Memory B cell (primary cell): Measurements from ENCODE around the gene PEAR1.
A peak's percentile ranks its signal among the peaks of the same experiment; 100 is the strongest.

ENCODE experiments used
- ATAC-seq: fragments of 150-1000 bp; cut with Tn5 transposase; 2 replicates; pipeline ENCODE4 v1.10.0; 2021; ENCODE audit warnings: low read depth, mild to moderate bottlenecking, moderate library complexity
- DNase-seq, 2 donors: peaks; one replicate each; pipeline ENCODE4 v3.0.0; 2022; ENCODE audit warnings: low spot score in 2 of 2
- H3K27ac Mint-ChIP-seq: one replicate; pipeline ENCODE4 v1.8.0; 2022; ENCODE audit warnings: mild to moderate bottlenecking, moderate library complexity, mixed read lengths
- H3K27me3 Mint-ChIP-seq: one replicate; pipeline ENCODE4 v1.8.0; 2022; ENCODE audit warnings: mixed read lengths
- H3K36me3 Mint-ChIP-seq: one replicate; pipeline ENCODE4 v1.8.0; 2022; ENCODE audit warnings: mild to moderate bottlenecking, mixed read lengths
- H3K4me1 Mint-ChIP-seq: one replicate; pipeline ENCODE4 v1.8.0; 2022; ENCODE audit warnings: mixed read lengths
- H3K4me3 Mint-ChIP-seq: one replicate; pipeline ENCODE4 v1.8.0; 2022; ENCODE audit warnings: mild to moderate bottlenecking, moderate library complexity, mixed read lengths
- H3K9me3 Mint-ChIP-seq: one replicate; pipeline ENCODE4 v1.8.0; 2022; ENCODE audit warnings: mixed read lengths

PEAR1 gene

DNA sequence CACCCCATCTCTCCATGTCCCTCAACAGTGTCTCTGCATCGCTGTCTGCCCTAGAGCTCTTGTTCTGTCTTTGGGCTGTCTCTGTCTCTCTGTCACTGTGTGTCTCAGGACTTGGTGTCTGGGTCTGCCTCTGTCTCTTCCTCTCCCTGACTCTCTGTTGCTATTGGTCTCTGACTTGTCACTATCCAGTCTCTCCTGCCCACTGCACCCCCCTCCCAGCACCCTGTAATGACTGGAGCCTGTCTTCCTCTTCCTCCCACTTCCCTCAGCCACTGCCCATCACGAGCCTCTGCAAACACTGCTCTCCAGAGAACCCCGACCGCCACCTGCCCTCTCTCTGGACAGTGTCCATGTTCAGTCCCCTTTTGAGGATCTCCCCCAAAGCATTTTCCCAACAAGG lies 12.1 kb downstream of the PEAR1 start:
- peaks cover 24% of the 10 kb centered on the region for H3K27me3 Mint-ChIP-seq
- DNase-seq (no peak), ATAC-seq (no peak)
- H3K4me3 Mint-ChIP-seq: no peak overlapping the region
- H3K27ac Mint-ChIP-seq: no peak overlapping the region
- H3K4me1 Mint-ChIP-seq: peaks cover 8% of the 10 kb centered on the region
- no peaks in the 10 kb centered on the region for H3K9me3 Mint-ChIP-seq
- no peaks in the 10 kb centered on the region for H3K36me3 Mint-ChIP-seq

DNA sequence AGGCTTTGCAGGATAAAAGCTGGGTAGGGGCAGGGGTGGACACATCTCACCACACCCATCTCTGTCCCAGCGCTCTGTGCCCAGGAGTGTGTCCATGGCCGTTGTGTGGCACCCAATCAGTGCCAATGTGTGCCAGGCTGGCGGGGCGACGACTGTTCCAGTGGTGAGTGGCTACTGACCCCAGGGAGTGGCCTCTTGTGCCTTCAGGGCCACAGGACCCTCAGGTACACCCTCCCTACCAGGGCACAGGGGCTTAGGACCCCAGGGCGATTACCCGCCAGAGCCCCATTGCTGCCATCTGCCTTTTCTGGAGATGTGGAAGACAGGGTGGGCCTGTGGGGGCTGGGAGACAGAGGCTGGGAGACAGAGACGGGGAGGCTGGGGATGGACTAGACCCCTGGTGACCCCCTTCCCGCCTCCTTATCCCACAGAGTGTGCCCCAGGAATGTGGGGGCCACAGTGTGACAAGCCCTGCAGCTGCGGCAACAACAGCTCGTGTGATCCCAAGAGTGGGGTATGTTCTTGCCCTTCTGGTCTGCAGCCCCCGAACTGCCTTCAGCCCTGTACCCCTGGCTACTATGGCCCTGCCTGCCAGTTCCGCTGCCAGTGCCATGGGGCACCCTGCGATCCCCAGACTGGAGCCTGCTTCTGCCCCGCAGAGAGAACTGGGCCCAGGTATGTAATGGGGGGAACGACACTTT lies 12.8 kb downstream of the PEAR1 start:
- no peak overlapping the region for H3K4me3 Mint-ChIP-seq
- H3K27me3 Mint-ChIP-seq: peaks cover 23% of the 10 kb centered on the region
- H3K36me3 Mint-ChIP-seq: no peaks in the 10 kb centered on the region
- ATAC-seq (no peak), DNase-seq (no peak)
- peaks cover 8% of the 10 kb centered on the region for H3K4me1 Mint-ChIP-seq
- no peaks in the 10 kb centered on the region for H3K9me3 Mint-ChIP-seq
- H3K27ac Mint-ChIP-seq: no peak overlapping the region

DNA sequence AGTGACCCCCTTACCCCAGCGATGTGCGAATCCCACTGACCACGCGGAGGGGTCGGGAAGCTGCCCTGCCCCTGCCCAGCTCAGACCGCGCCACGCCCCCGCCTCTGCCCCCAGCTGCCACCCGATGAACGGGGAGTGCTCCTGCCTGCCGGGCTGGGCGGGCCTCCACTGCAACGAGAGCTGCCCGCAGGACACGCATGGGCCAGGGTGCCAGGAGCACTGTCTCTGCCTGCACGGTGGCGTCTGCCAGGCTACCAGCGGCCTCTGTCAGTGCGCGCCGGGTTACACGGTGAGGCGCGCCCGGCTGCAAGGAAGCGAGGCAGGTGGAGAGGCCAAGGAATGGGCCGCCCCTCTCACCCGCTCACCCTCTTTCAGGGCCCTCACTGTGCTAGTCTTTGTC lies 15.0 kb downstream of the PEAR1 start:
- Mint-ChIP-seq H3K4me3 (no peak overlapping the region), H3K4me1 (peaks cover 8% of the 10 kb centered on the region), H3K36me3 (no peaks in the 10 kb centered on the region), H3K27ac (no peak overlapping the region), H3K9me3 (no peaks in the 10 kb centered on the region), H3K27me3 (peaks cover 18% of the 10 kb centered on the region)
- no peak for DNase-seq
- no peak for ATAC-seq

DNA sequence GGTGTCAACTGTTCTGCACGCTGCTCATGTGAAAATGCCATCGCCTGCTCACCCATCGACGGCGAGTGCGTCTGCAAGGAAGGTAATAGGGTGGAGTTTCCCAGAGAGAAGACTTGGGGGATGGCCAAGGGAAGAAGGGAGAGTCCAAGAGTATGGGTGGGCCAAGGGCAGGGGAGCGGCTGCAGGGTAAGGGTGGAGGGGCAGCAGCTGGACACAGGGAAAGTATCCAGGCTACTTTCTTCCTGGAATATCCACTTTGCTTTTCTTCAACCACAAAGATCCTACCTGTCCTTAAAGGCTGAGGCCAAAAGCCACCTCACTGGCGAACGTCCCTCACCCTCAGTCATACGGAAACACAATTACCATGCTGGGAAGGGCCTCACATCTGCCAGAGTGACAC lies 15.4 kb downstream of the PEAR1 start:
- Mint-ChIP-seq H3K27ac (no peak overlapping the region), H3K4me1 (peaks cover 8% of the 10 kb centered on the region), H3K9me3 (no peaks in the 10 kb centered on the region), H3K27me3 (peaks cover 19% of the 10 kb centered on the region), H3K4me3 (no peak overlapping the region), H3K36me3 (no peaks in the 10 kb centered on the region)
- ATAC-seq: no peak
- no peak for DNase-seq

DNA sequence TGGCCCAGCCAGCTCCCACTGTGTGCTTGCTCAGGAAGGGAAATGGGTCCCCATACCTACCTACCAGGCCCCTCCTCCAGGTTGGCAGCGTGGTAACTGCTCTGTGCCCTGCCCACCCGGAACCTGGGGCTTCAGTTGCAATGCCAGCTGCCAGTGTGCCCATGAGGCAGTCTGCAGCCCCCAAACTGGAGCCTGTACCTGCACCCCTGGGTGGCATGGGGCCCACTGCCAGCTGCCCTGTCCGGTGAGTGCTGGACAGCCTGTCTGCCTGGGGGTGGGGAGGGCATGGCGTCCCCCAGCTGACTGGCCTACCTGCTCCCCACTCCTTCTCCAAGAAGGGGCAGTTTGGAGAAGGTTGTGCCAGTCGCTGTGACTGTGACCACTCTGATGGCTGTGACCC lies 16.2 kb downstream of the PEAR1 start:
- H3K27me3 Mint-ChIP-seq: peaks cover 23% of the 10 kb centered on the region
- peaks cover 8% of the 10 kb centered on the region for H3K4me1 Mint-ChIP-seq
- no peak overlapping the region for H3K27ac Mint-ChIP-seq
- ATAC-seq: no peak
- no peaks in the 10 kb centered on the region for H3K36me3 Mint-ChIP-seq
- no peak overlapping the region for H3K4me3 Mint-ChIP-seq
- no peak for DNase-seq
- no peaks in the 10 kb centered on the region for H3K9me3 Mint-ChIP-seq

DNA sequence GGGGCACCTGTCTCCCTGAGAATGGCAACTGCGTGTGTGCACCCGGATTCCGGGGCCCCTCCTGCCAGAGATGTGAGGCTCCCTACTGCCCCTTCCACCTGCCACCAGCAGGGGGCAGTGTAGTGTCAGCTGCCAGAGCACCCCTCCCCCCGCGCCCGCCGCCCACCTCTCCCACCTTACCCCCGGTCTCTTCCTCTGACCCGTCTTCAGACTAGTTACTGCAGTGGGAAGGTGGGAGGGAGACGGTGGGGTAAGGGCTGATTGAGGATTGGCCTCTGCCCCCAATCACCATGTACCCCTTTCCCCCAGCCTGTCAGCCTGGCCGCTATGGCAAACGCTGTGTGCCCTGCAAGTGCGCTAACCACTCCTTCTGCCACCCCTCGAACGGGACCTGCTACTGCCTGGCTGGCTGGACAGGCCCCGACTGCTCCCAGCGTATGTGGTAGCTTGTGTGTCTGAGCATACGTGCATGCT lies 16.8 kb downstream of the PEAR1 start:
- DNase-seq: peak; percentile 30 to 59
- Mint-ChIP-seq H3K4me3 (no peak overlapping the region), H3K36me3 (no peaks in the 10 kb centered on the region), H3K27me3 (peaks cover 28% of the 10 kb centered on the region), H3K9me3 (no peaks in the 10 kb centered on the region), H3K27ac (no peak overlapping the region), H3K4me1 (peaks cover 8% of the 10 kb centered on the region)
- peak; percentile 47 for ATAC-seq

DNA sequence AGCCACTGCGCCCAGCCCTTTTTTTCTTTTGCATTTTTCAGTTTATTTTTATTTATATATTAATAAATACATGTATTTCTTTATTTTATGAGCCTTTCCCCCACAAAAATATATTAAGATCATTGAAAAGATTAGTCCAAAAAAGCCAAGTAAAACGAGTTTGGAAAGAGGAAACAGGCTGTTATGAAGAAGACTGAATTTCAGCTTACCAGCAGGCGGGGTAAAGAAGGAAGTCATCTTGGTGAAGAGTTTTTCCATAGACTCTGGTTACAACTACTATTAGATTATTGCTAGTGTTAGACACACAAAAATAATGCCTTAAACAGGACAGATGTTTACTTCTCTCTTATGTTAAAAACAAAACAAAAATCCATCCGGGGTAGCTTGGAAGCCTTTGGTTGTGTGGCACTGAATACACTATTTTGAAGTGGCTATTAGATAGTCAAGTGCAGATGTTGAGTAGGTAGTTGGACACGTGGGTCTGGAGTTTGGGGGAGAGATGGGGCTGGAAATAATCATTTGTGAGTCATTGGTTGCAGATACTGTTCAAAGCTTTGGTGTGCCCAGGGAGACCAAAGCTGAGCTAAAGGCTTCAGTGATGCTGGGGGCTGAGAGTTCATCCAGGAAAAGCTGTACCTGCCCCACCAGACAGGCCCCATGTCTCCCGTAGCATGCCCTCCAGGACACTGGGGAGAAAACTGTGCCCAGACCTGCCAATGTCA lies 18.2 kb downstream of the PEAR1 start:
- Mint-ChIP-seq H3K27ac (no peak overlapping the region), H3K27me3 (peaks cover 29% of the 10 kb centered on the region), H3K36me3 (no peaks in the 10 kb centered on the region), H3K4me3 (no peak overlapping the region), H3K4me1 (peaks cover 7% of the 10 kb centered on the region), H3K9me3 (no peaks in the 10 kb centered on the region)
- no peak for ATAC-seq
- no peak for DNase-seq

DNA sequence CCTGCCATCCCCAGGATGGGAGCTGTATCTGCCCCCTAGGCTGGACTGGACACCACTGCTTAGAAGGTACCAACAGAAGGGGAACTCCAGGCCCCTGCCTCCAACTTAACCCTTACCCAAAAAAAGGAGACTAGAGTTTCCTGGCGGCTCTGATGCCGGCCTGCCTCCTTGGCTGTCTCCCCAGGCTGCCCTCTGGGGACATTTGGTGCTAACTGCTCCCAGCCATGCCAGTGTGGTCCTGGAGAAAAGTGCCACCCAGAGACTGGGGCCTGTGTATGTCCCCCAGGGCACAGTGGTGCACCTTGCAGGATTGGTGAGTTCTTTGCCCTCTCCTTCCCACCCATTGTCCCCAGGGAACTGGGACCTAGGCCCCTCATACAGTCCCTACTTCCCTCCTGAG lies 18.8 kb downstream of the PEAR1 start:
- ATAC-seq (no peak), DNase-seq (no peak)
- H3K27ac Mint-ChIP-seq: no peak overlapping the region
- H3K4me3 Mint-ChIP-seq: no peak overlapping the region
- H3K9me3 Mint-ChIP-seq: no peaks in the 10 kb centered on the region
- no peaks in the 10 kb centered on the region for H3K36me3 Mint-ChIP-seq
- H3K4me1 Mint-ChIP-seq: peaks cover 3% of the 10 kb centered on the region
- H3K27me3 Mint-ChIP-seq: peaks cover 25% of the 10 kb centered on the region

DNA sequence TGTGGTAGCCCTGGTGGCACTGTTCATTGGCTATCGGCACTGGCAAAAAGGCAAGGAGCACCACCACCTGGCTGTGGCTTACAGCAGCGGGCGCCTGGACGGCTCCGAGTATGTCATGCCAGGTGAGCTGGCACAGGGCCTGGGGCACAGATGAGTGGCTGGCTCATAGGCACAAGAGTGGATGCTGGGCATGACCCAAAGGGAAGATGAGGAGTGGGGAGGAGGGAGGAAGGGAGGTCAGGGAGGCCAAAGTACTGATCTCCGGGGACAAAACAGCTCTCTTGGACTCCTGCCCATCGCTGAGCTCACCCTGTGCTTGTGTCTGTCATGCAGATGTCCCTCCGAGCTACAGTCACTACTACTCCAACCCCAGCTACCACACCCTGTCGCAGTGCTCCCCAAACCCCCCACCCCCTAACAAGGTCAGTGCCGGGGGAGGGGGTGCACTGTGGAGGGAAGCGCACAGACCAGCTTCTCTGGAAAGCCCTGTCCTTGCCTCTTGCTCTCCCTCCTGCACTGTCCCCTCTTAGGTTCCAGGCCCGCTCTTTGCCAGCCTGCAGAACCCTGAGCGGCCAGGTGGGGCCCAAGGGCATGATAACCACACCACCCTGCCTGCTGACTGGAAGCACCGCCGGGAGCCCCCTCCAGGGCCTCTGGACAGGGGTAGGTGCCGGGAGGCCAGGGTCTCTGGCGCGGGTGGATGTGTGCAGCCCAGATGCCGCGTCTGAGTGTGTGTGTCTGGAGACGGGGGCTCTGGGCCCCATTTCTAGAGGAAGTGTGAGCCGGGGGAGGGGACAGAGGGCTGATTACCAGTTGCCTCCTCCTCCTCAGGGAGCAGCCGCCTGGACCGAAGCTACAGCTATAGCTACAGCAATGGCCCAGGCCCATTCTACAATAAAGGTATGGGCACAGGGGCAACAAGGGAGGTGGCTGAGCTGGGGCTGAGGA lies 19.6 kb downstream of the PEAR1 start:
- Mint-ChIP-seq H3K36me3 (no peaks in the 10 kb centered on the region), H3K27ac (no peak overlapping the region), H3K27me3 (peaks cover 24% of the 10 kb centered on the region), H3K9me3 (no peaks in the 10 kb centered on the region), H3K4me1 (peaks cover 3% of the 10 kb centered on the region), H3K4me3 (no peak overlapping the region)
- no peak for DNase-seq
- no peak for ATAC-seq

DNA sequence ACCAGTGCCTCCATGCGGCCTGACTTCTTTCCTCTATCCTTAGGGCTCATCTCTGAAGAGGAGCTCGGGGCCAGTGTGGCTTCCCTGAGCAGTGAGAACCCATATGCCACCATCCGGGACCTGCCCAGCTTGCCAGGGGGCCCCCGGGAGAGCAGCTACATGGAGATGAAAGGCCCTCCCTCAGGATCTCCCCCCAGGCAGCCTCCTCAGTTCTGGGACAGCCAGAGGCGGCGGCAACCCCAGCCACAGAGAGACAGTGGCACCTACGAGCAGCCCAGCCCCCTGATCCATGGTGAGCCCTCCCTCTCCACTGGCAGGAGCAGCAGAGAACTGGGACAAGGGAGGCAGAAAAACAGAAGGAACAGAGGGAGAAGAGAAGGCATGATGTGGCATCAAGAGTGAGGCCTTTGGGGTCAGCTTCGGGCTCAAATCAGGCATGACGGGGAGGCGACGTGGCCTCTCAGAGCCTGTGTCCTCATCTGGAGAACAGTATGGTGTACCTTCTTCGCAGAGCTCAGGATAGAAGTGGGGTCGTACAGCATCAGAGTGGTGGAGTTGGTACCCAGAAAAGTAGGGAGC lies 20.4 kb downstream of the PEAR1 start:
- H3K36me3 Mint-ChIP-seq: no peaks in the 10 kb centered on the region
- DNase-seq (no peak), ATAC-seq (no peak)
- H3K4me3 Mint-ChIP-seq: no peak overlapping the region
- no peaks in the 10 kb centered on the region for H3K9me3 Mint-ChIP-seq
- peaks cover 3% of the 10 kb centered on the region for H3K4me1 Mint-ChIP-seq
- H3K27ac Mint-ChIP-seq: no peak overlapping the region
- peaks cover 26% of the 10 kb centered on the region for H3K27me3 Mint-ChIP-seq

DNA sequence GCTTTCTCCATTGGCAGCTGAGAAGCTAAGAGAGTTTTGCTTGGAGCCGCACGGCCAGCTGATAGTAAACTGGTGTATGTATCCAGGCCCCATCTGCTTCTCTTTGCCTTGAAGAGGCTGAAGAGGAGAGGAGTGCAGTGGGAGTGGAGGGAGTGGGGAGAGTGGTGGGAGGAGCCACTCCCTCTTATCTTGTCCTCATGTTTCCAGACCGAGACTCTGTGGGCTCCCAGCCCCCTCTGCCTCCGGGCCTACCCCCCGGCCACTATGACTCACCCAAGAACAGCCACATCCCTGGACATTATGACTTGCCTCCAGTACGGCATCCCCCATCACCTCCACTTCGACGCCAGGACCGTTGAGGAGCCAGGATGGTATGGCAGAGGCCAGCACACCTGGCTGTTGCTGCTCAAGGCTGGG lies 20.9 kb downstream of the PEAR1 start:
- no peak for ATAC-seq
- H3K9me3 Mint-ChIP-seq: no peaks in the 10 kb centered on the region
- peaks cover 26% of the 10 kb centered on the region for H3K27me3 Mint-ChIP-seq
- no peak overlapping the region for H3K4me3 Mint-ChIP-seq
- H3K4me1 Mint-ChIP-seq: peaks cover 3% of the 10 kb centered on the region
- DNase-seq: no peak
- H3K36me3 Mint-ChIP-seq: no peaks in the 10 kb centered on the region
- H3K27ac Mint-ChIP-seq: no peak overlapping the region

DNA sequence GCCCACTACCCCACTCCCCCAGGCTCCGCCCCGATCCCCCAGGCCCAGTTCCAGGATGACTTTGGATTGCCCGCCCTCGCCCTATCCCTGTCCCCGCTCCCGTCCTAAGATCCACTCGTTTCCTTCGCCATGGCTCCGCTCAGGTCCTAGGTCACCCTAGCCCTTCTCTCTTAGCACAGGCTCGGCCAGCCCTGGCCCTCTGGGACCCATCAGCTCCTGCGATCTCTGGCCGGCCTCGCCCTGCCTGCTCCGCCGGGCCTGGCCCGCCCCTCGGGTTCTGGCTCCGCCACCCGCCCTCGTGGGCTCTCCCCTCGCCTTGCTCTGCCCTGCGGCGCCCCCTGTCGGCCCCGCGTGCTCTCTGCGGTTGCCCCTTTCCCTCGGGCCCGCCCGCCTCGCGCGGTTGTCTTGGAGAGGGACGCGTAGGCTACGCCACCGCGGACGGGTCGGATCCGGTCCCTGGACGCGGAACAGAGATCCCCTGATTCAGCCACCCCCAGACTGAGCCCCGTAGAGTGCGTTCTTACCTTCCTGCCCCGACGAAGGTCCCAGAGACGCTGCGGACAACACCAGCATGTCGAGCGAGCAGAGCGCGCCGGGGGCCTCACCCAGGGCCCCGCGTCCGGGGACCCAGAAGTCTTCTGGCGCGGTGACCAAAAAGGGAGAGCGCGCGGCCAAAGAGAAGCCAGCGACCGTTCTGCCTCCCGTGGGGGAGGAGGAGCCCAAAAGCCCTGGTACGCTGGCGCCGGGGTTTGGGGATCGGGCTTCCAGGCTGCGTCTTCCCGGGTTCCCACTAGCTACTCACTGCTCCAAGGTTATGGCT lies 26.9 kb downstream of the PEAR1 start, which contains the start of gene LRRC71:
LRRC71 (plus strand) TSS at position 400 of the 820 bp plus-strand sequence; CDS start at position 572, 172 bp downstream.
- H3K4me1 Mint-ChIP-seq: peaks cover 3% of the 10 kb centered on the region
- H3K4me3 Mint-ChIP-seq: no peak within 1 kb of the TSS
- no peaks in the 10 kb centered on the region for H3K36me3 Mint-ChIP-seq
- no peaks in the 10 kb centered on the region for H3K9me3 Mint-ChIP-seq
- no peak within 1 kb of the TSS for H3K27ac Mint-ChIP-seq
- DNase-seq: no peak
- ATAC-seq: peak; percentile 37
- H3K27me3 Mint-ChIP-seq: peaks cover 34% of the 10 kb centered on the region

DNA sequence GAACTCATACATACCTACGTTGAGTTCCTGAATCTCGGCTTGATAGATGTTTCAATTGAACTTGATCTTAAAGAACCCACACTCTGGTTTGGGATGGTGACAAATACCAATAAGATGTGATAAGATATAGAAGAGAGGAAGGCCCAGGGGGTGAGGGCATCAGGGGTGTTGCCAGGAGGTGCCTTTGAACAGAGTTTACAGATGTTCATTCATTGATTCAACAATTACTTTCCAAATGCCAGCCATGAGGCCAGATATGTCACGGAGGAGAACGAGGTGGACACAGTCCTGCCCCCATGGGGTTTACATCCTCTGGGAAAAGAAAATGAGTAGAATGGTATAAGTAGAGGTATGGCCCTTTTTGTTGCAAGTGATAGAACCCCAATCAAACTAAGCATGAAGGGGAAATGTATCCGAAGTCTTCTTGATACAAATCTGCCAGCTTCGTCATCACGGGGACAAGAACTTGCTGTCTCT lies 27.6 kb downstream of the PEAR1 start:
- H3K4me3 Mint-ChIP-seq: no peak overlapping the region
- H3K36me3 Mint-ChIP-seq: no peaks in the 10 kb centered on the region
- peaks cover 3% of the 10 kb centered on the region for H3K4me1 Mint-ChIP-seq
- ATAC-seq: no peak
- no peak for DNase-seq
- H3K27me3 Mint-ChIP-seq: peaks cover 34% of the 10 kb centered on the region
- H3K27ac Mint-ChIP-seq: no peak overlapping the region
- H3K9me3 Mint-ChIP-seq: no peaks in the 10 kb centered on the region
